Measurements from ENCODE around the gene TTLL3. TPM values are rescaled to one million over a fixed set of nuclear protein-coding genes. Genes with fewer than 3 reads are reported as not detected.

The TTLL3 gene
- total RNA-seq, 2 experiments from 2014 or later, result 50.8 to 59.0 TPM

Other genes starting within 250 kb of the TTLL3 start
- 10 to 100 TPM; 57.2 to 62.0 TPM for gene MTMR14, start 160.8 kb upstream of the TTLL3 start, total RNA-seq
- gene CPNE9, start 106.4 kb upstream of the TTLL3 start, total RNA-seq, result under 1 TPM in 1 of 2 experiments, not detected in 1; 0.33 TPM
- gene BRPF1, start 78.5 kb upstream of the TTLL3 start, total RNA-seq, result 10 to 100 TPM; 38.9 to 41.9 TPM
- gene OGG1, start 60.3 kb upstream of the TTLL3 start, total RNA-seq, result 10 to 100 TPM; 29.5 to 34.3 TPM
- gene CAMK1, start 40.3 kb upstream of the TTLL3 start, total RNA-seq, result 10 to 100 TPM; 18.5 to 20.2 TPM
- 10 to 100 TPM; 88.1 to 88.3 TPM for gene TADA3, start 17.8 kb upstream of the TTLL3 start, total RNA-seq
- gene ARPC4, start 17.2 kb upstream of the TTLL3 start, total RNA-seq, result 100 to 1,000 TPM; 255 to 266 TPM
- gene RPUSD3, start 33.7 kb downstream of the TTLL3 start, total RNA-seq, result 10 to 100 TPM; 51.5 to 53.6 TPM
- not detected for gene CIDEC, start 70.0 kb downstream of the TTLL3 start, total RNA-seq
- gene JAGN1, start 80.3 kb downstream of the TTLL3 start, total RNA-seq, result 10 to 100 TPM; 25.4 to 28.6 TPM
- gene IL17RE, start 92.6 kb downstream of the TTLL3 start, total RNA-seq, result 1 to 10 TPM; 1.7 to 3.0 TPM
- under 1 TPM; 0.23 to 0.45 TPM for gene IL17RC, start 106.8 kb downstream of the TTLL3 start, total RNA-seq
- 10 to 100 TPM; 15.9 to 17.1 TPM for gene CRELD1, start 123.6 kb downstream of the TTLL3 start, total RNA-seq
- gene PRRT3, start 142.1 kb downstream of the TTLL3 start, total RNA-seq, result 1 to 10 TPM; 5.4 to 6.1 TPM
- 10 to 100 TPM; 55.5 to 59.5 TPM for gene EMC3, start 176.6 kb downstream of the TTLL3 start, total RNA-seq
- gene FANCD2, start 216.2 kb downstream of the TTLL3 start, total RNA-seq, result 10 to 100 TPM; 54.3 to 60.8 TPM

Measured in activated CD4-positive, alpha-beta memory T cell treated with anti-CD3 and anti-CD28 coated beads, Interleukin-2, amount 10 ng/mL, durations not matched to agents 7 days and 5 days (primary cell).